Left lobe of liver (tissue), 2 donors: ENCODE measurements around the gene PSME1. TPM values are rescaled to one million over a fixed set of nuclear protein-coding genes. Genes with fewer than 3 reads are reported as not detected.

Experiments
- ATAC-seq: fragments of 200-7000 bp; cut with Tn5 transposase; one replicate; pipeline ENCODE4 v1.9.1; 2020; ENCODE audit warnings: mild to moderate bottlenecking, moderate library complexity
- DNase-seq: peaks from one replicate; pipeline ENCODE4 v3.0.0-alpha.2; 2020; ENCODE audit warnings: low spot score
- total RNA-seq: library from RNA; stranded (reverse); gene quantifications from one replicate; pipeline ENCODE4 v1.2.1, GENCODE V29; 2021
- donor health status: DM: no; HTN: no; CAD: no; lungs with moderate emphysema.
- donor health status: DM: no; HTN: yes; CAD: no.

Gene PSME1
- total RNA-seq, 1 donor from 2014 or later: 98.1 TPM

- no peak for DNase-seq
- no peak for ATAC-seq
These were observed 31.6 kb downstream of the PSME1 start for GRCh38 chr14:24167469-24168114.

DNA sequence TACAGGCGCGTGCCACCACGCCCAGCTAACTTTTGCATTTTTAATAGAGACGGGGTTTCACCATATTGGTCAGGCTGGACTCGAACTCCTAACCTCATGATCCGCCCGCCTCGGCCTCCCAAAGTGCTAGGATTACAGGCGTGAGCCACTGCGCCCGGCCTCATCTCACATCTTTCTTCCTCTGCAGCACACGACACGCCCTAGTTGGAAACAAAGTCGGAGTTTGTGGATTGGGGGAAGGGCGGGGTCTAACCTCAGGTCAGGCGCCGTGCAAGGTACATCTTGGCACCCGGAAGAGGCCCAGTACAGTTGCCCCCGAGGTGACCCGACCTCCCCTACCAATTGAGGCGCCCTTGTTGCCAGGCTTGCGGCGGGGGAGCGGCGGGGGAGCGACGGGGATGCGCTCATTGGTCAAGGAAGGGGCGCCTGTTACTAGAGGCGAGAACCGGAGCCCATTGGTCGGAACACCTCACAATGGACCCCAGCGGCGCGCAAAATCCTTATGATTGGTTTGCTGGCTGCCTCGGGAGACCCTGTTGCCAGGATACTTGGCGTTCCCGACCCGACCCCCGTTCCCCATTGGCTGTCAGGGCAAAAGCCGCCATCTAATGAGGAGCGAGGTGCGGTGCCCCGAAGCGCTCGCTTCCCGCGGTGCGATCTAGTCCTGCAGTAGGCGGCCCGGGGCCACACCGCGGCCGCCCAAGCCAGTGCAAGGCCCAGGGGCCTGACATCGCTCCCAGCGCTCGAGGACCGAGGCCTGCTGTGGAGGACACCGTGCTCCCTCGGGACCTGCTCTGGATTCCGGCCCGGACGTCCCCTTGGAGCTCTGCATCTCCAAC, 35.6 kb downstream of the PSME1 start, which contains the start of gene REC8:
Gene REC8, plus strand, starts transcription at position 659 of the 839 bp plus-strand sequence. CDS start 473 bp downstream, outside the sequence.
- peak; percentile 50 for ATAC-seq

GRCh38 chr14:24172261-24172860, 36.4 kb downstream of the PSME1 start:
- ATAC-seq: no peak

More for the DNA sequence above, 35.6 kb downstream of the PSME1 start, which contains the start of gene REC8:
- no peak for DNase-seq

DNA sequence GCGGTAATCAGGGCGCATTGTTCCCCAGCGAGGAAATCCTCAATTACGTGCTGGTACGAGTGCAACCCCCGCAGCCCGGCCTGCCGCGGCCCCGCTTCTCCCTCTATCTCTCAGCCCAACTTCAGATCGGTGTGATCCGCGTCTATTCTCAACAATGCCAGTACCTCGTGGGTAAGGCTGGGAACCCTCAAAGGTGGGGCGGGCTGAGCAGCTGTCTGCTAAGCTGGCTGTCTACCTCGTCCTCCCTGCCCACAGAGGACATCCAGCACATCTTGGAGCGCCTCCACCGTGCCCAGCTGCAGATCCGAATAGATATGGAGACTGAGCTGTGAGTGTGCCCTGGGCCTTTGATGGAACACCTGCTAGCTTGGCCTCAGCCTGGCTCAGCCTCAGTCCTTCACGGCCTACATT, 36.9 kb downstream of the PSME1 start:
- DNase-seq (no peak), ATAC-seq (no peak)

More at GRCh38 chr14:24172261-24172860, 36.4 kb downstream of the PSME1 start:
- no peak for DNase-seq

- DNase-seq (no peak), ATAC-seq (no peak)
These were observed 40.6 kb downstream of the PSME1 start for GRCh38 chr14:24176599-24176998.

DNA sequence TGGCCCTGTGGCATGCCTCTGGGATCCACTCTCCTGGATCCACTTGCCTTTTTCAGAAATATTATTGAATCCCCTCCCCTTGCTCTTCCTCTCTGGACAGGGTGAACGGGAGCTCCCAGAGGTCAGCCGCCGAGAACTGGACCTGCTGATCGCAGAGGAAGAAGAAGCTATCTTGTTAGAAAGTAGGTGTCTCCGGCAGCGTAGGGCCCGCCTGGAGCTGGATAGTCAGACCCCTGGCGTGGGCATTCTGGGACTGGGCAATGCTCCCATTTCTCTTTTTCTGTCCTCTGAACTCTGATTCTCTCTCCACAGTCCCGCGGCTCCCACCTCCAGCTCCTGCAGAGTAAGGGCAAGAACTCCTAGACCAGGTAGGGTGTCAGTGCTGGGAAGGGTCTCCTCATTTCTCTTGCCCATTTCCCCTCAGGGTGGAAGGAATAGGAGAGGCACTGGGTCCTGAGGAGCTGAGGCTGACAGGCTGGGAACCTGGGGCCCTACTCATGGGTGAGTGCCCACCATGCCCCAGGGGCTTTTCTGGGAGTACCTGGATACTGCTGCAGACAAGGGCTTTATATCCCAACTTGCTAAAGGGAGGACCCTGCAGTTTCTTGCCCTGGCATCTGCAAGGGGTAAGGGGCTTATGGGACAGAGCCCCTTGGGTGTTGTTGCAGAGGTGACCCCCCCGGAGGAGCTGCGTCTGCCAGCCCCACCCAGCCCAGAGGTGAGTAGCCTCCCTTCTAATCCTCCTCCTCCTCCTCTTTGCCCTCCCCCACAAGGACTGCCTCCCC, 41.2 kb downstream of the PSME1 start:
- ATAC-seq (no peak), DNase-seq (no peak)

DNA sequence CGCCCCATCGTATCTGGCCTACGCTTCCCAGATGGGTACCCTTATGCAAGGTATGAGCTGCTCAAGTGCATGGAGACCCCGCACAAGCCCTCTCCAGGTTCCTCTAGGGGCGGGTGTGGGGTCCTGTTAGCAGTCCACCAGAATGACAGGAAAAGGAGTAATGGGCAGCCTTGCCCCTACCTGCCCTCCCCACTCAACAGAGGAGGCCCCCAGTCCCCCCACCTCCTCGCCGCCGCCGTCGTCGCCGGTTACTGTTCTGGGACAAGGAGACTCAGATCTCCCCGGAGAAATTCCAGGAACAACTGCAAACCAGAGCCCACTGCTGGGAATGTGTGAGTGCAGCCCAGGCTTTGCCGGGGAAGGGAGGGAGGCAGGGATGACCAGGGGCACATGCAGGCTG, 41.9 kb downstream of the PSME1 start:
- no peak for DNase-seq

DNA sequence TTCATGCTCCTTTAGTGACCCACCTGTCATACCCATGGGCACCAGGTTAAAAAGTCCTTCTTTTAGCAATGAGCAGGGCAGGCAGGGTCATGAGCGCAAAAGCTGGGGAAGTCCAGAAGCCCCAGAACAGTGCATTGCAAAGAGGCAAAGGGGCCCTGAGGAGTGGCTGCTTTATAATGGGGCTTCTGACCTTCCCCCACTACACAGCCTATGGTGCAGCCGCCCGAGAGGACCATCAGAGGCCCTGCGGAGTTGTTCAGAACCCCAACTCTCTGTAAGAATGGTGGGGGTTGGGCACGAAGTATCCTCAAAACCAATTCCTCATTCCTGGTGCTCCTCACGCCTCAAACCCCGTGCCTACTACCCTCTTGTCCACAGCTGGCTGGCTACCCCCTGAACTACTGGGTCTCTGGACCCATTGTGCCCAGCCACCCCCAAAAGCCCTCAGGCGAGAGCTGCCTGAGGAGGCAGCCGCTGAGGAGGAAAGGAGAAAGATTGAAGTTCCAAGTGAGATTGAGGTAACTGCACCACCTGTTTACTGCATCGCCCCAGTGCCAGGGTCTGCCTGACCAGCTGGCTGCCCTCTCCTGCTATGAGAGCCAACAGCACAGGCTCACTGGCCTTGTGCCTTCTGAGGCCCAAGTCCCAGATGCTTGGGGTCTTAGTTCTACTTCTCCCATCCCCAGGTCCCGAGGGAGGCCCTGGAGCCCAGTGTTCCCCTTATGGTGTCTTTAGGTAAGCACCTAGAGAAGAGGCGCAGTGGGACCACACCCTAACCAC, 42.6 kb downstream of the PSME1 start:
- DNase-seq (peak; percentile 65), ATAC-seq (peak; percentile 59)

More for the DNA sequence above, 41.9 kb downstream of the PSME1 start:
- no peak for ATAC-seq

GRCh38 chr14:24179294-24179960, 43.4 kb downstream of the PSME1 start:
- DNase-seq (no peak), ATAC-seq (peak; percentile 3)

- ATAC-seq: peak; percentile 76
These were observed 44.2 kb downstream of the PSME1 start for GRCh38 chr14:24179961-24180796.

DNA sequence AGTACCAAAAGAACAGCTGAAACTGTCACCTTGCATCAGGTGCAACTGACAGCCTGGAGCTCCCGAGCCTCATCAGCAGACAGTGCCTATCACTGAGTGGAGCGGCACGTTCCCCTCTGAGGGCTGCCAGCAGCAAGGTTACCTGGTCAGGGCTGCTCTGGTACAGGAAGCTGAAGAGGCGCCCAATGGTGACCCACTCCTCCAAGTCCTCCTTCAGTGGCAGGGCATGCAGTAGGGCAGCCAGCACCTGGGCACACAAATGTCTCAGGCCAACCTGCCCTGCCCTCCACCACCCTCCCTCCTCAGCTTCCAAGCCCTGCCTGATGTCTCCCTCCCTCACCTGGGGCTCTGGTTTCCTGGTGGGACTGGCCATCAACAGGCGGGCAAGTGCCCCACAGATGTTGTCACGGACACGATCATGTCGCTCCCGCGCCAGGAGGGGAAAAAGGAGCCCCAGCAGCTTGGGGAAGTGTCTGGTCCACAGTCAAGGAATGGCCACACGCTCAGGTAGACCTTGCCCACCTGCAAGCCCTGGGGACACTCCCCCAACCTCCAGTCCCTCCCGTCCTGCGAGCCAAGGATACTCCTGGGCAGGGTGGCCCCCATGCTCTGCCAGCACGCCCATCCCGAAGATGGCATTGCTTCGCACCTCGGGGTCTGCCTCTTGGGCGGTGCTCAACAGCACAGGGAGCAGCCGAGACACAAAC, 45.5 kb downstream of the PSME1 start:
- ATAC-seq (no peak), DNase-seq (no peak)

More at GRCh38 chr14:24179961-24180796, 44.2 kb downstream of the PSME1 start:
- peak; percentile 84 for DNase-seq

DNA sequence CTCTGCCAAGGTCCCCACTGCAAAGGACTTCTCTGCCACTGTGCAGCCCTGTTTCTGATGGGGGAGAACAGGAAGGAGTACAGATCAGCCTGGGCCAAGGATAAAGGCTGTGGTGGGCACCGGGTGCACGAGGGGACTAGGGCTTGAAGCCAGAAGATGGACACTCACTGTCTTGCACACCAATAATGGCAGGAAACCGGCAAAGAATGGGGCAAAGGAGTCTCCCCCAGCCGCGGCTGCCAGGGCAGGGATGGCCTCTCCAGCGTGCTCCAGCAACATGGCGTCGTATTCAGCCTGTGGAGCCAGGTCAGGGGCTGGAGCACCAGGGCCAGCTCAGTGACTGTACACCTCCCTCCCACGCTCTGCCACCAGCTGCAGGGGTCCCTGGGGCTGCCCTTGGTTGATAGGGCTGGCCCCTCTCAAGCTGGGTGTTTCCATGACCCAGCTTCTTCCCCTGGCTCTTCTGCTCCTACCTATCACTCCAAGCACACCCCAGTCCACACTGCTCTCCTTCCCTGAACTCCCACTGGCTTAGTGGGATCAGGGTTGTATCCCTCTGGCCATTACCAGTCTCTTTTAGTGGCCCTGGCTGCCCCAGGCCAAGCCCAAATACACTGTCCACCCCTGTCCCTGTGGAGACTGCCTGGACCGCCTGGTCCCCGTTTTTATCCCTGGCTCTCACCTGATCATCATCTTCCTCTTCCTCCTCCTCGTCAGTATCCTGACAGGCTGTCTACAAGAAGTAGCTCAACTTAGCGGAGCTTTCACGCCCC, 46.3 kb downstream of the PSME1 start:
- DNase-seq (no peak), ATAC-seq (no peak)

- no peak for DNase-seq
- no peak for ATAC-seq
These were observed 47.1 kb downstream of the PSME1 start for GRCh38 chr14:24183014-24183481.

DNA sequence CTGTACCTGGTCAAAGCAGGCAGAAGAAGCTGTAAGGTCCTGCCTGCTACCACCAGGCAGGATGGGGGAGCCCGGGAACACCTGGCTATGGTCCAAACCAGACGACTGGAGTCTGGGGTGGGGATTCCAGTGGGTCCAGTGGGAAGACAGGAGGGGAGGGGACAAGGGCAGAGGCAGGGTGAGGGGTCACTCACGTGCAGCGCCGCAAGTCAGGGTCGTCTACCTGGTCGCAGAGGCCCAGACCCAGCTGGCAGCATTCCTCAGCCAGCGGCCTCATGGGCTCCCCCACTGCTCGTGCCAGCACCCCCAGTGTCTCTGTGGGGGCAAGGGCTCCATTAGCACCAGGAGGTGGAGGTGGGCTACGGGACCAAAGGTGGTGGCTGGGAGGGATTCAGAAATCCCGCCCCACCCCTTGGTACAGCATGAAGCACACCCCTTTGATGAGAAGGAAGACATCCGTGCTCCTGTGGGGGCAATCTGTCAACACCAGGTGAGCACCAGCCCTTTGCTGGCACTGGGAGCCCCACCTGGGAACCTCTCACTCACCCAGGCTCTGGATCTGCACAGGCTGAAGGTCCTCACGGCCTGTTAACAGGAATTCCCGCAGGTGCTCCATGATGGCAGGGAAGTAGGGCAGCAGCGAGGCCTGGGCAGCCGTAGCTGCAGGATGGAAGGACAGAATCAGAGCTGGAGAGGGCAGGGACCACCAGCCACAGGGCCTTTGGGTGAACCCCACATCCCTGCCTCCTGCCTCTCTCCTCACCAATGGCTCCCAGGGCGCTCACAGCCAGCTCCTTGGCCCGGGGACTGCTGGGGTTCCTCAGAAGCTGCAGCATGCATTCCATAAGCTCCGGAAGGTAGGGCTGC, 48.3 kb downstream of the PSME1 start:
- DNase-seq (no peak), ATAC-seq (no peak)

- ATAC-seq: no peak
These were observed 49.0 kb downstream of the PSME1 start for GRCh38 chr14:24185026-24185425.

DNA sequence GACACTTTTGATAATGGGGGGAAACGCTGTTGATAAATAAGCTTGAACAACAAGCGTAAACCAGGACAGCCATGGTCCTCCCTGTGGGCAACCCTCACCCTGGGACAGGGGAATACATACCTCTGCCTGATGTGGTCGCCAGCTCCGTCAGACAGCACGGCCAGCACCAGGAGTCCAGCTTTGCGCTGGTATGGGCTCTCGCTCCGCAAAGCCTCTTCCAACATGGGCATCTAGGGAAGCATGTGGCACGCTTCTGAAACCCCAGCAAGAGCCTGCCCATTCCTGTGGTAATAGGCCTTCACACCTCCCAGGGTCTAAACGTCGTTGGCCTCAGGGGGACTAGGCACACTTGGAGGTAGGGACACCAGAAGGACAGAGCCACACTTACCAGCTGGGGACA, 49.7 kb downstream of the PSME1 start:
- DNase-seq (no peak), ATAC-seq (no peak)

More at GRCh38 chr14:24185026-24185425, 49.0 kb downstream of the PSME1 start:
- DNase-seq: no peak
